Caco-2 (cell line): Measurements from ENCODE around the gene PPARG. TPM values are rescaled to one million over a fixed set of nuclear protein-coding genes. Genes with fewer than 3 reads are reported as not detected.

ENCODE experiments used
- BruUV-seq: library from RNA; stranded (reverse); fragments of 400-500 nt; replicated peaks from 2 replicates; lab custom pipeline; 2021; lab: Mats Ljungman, UMichigan
- CTCF ChIA-PET: fragments of 300-600 bp; sonication (Branson Sonifier 250); formaldehyde crosslinking; loops from one replicate; lab custom pipeline; 2022; ENCODE audit warnings: antibody characterized with exemption; lab: Charles Lee
- POLR2A ChIA-PET: fragments of 300-600 bp; sonication (Branson Sonifier 250); formaldehyde crosslinking; loops from one replicate; lab custom pipeline; 2022; ENCODE audit warnings: antibody characterized with exemption; lab: Charles Lee
- DNase-seq, 2 experiments: peaks; one replicate each; pipeline versions ENCODE4 v3.0.0 to v3.0.0-alpha.2; 2020 to 2022
- H3K27me3 ChIP-seq: replicated peaks from 2 replicates; pipeline ENCODE4 v1.6.0; 2011; ENCODE audit warnings: low read length; ENCODE audit not compliant: control insufficient read depth, insufficient read depth
- H3K36me3 ChIP-seq: 2 replicates; pipeline ENCODE4 v1.5.1; 2011; ENCODE audit warnings: low read length; ENCODE audit not compliant: control insufficient read depth, insufficient read depth
- H3K4me1 ChIP-seq: fragments of 250-450 bp; sonication (Bioruptor Pico); 2 replicates; pipeline ENCODE4 v1.5.1; 2020; ENCODE audit warnings: mild to moderate bottlenecking
- H3K4me3 ChIP-seq: 2 replicates; pipeline ENCODE4 v1.5.1; 2011; ENCODE audit warnings: low read depth, mild to moderate bottlenecking, control low read depth, low read length
- H3K9me3 ChIP-seq: fragments of 250-450 bp; sonication (Bioruptor Pico); 2 replicates; pipeline ENCODE4 v1.5.1; 2020; ENCODE audit warnings: mild to moderate bottlenecking, moderate library complexity
- H3K27ac Mint-ChIP-seq: one replicate; pipeline ENCODE4 v1.8.0; 2022; ENCODE audit warnings: mixed read lengths; ENCODE audit not compliant: unreplicated experiment
- H3K27me3 Mint-ChIP-seq: one replicate; pipeline ENCODE4 v1.8.0; 2022; ENCODE audit warnings: mixed read lengths; ENCODE audit not compliant: insufficient read depth, unreplicated experiment
- H3K36me3 Mint-ChIP-seq: one replicate; pipeline ENCODE4 v1.8.0; 2022; ENCODE audit warnings: mild to moderate bottlenecking, mixed read lengths; ENCODE audit not compliant: insufficient read depth, unreplicated experiment
- H3K4me1 Mint-ChIP-seq: one replicate; pipeline ENCODE4 v1.8.0; 2022; ENCODE audit warnings: low read depth, mixed read lengths; ENCODE audit not compliant: unreplicated experiment
- H3K4me3 Mint-ChIP-seq: one replicate; pipeline ENCODE4 v1.8.0; 2022; ENCODE audit warnings: mild to moderate bottlenecking, moderate library complexity, mixed read lengths; ENCODE audit not compliant: unreplicated experiment
- H3K9me3 Mint-ChIP-seq: one replicate; pipeline ENCODE4 v1.8.0; 2022; ENCODE audit warnings: mixed read lengths; ENCODE audit not compliant: unreplicated experiment
- CTCF ChIP-seq, 2 experiments: fragments of 200-600 bp in 1 of 2; IDR thresholded peaks; 1 replicate in 1 of 2; 2 replicates in 1 of 2; pipeline versions ENCODE4 v1.5.1 to v1.8.0; 2011 to 2022; ENCODE audit warnings: antibody characterized with exemption in 1 of 2, control low read depth in 1 of 2, inconsistent platforms in 1 of 2, low read depth in 1 of 2, low read length in 1 of 2, mild to moderate bottlenecking in 1 of 2, moderate library complexity in 1 of 2; ENCODE audit not compliant: insufficient read depth in 1 of 2, severe bottlenecking in 1 of 2, unreplicated experiment in 1 of 2
- intact Hi-C: fragments of 100-400 bp; cut with micrococcal nuclease; formaldehyde crosslinking; loops from one replicate; pipeline ENCODE4 v1.10.0; 2022; ENCODE audit not compliant: unreplicated experiment
- total RNA-seq: library from RNA; stranded (reverse); gene quantifications from 2 replicates; pipeline ENCODE4 v1.2.3, GENCODE V29; 2022

Gene PPARG
- total RNA-seq, 1 experiment from 2014 or later, result 15.6 TPM

DNA sequence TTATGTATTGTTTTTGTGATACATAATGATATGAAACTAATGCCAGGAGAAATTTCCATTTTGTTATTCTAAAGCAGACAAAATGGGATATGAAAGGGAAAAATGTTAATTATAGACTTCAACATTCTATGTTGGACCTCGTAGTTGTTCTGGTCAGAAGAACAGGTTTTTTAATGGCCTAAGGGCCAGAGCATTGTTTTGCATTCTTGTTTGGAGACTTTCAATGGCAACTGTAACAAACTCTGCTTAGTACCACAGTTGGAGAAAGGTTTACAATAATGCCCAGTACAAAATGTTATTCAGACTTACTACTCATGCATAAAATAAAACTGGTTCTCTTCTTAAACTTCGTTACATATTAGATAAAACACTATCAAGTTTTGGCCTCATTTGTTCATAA, 12.2 kb downstream of the PPARG start:
- Histone ChIP-seq H3K4me1 (no peaks in the 10 kb centered on the region), H3K4me3 (no peak overlapping the region), H3K36me3 (no peaks in the 10 kb centered on the region), H3K27me3 (no peaks in the 10 kb centered on the region), H3K9me3 (no peaks in the 10 kb centered on the region)
- POLR2A ChIA-PET, result no interaction called here
- Mint-ChIP-seq H3K9me3 (no peaks in the 10 kb centered on the region), H3K27me3 (no peaks in the 10 kb centered on the region), H3K4me3 (no peak overlapping the region), H3K4me1 (peaks cover 6% of the 10 kb centered on the region), H3K27ac (no peak overlapping the region), H3K36me3 (no peaks in the 10 kb centered on the region)
- CTCF ChIA-PET, result no interaction called here
- intact Hi-C loops, result no loop called here
- no TSS peak for BruUV-seq
- DNase-seq, result no peak
- TF ChIP-seq CTCF (IDR thresholded peaks at IDR 0.05; ENCODE audit: insufficient read depth in 1 of 2, low read depth in 1 of 2, low read length in 1 of 2, severe bottlenecking in 1 of 2, unreplicated experiment in 1 of 2), result no peak

DNA sequence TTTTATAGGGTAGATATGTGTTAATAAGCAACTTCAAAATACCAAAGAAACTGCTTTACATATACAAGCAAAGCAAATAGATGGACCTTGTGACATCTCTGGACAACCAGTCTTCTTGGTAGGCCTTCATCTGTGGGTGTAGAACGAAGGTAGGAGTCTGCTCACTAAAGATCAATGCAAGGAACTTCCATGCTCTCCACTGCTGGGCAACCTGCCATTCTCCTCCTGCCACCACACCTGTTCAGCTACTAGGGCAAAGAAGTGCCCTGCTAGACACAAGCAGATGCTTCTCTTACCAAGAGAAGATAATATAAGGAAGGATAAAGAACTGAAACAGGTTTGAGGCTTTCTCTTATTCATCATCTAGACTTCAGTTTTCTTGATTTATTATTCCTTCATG, 12.6 kb downstream of the PPARG start:
- no peak for DNase-seq
- ChIA-PET POLR2A (no interaction called here), CTCF (no interaction called here)
- Mint-ChIP-seq H3K27ac (no peak overlapping the region), H3K9me3 (no peaks in the 10 kb centered on the region), H3K4me3 (no peak overlapping the region), H3K36me3 (no peaks in the 10 kb centered on the region), H3K27me3 (no peaks in the 10 kb centered on the region), H3K4me1 (peaks cover 6% of the 10 kb centered on the region)
- no peak overlapping the region for H3K4me3 ChIP-seq
- H3K36me3 ChIP-seq, result no peaks in the 10 kb centered on the region
- TF ChIP-seq CTCF (IDR thresholded peaks at IDR 0.05; ENCODE audit: insufficient read depth in 1 of 2, low read depth in 1 of 2, low read length in 1 of 2, severe bottlenecking in 1 of 2, unreplicated experiment in 1 of 2), result no peak
- H3K4me1 ChIP-seq, result no peaks in the 10 kb centered on the region
- H3K9me3 ChIP-seq, result no peaks in the 10 kb centered on the region
- no peaks in the 10 kb centered on the region for H3K27me3 ChIP-seq
- no TSS peak for BruUV-seq
- intact Hi-C loops, result no loop called here

GRCh38 chr3:12302564-12302963, 13.7 kb downstream of the PPARG start:
- Histone ChIP-seq H3K4me3 (no peak overlapping the region), H3K27me3 (no peaks in the 10 kb centered on the region), H3K4me1 (no peaks in the 10 kb centered on the region), H3K36me3 (no peaks in the 10 kb centered on the region), H3K9me3 (no peaks in the 10 kb centered on the region)
- peaks cover 7% of the 10 kb centered on the region for H3K9me3 Mint-ChIP-seq
- H3K27me3 Mint-ChIP-seq, result no peaks in the 10 kb centered on the region
- DNase-seq, result no peak
- no TSS peak for BruUV-seq
- no peaks in the 10 kb centered on the region for H3K36me3 Mint-ChIP-seq
- ChIA-PET CTCF (no interaction called here), POLR2A (no interaction called here)
- H3K4me3 Mint-ChIP-seq, result no peak overlapping the region
- intact Hi-C loops, result no loop called here
- no peak for TF ChIP-seq CTCF (IDR thresholded peaks at IDR 0.05; ENCODE audit: insufficient read depth in 1 of 2, low read depth in 1 of 2, low read length in 1 of 2, severe bottlenecking in 1 of 2, unreplicated experiment in 1 of 2)
- H3K4me1 Mint-ChIP-seq, result peaks cover 12% of the 10 kb centered on the region
- H3K27ac Mint-ChIP-seq, result no peak overlapping the region
